Measurements from ENCODE around the gene CCDC90B.

Gene CCDC90B

DNA sequence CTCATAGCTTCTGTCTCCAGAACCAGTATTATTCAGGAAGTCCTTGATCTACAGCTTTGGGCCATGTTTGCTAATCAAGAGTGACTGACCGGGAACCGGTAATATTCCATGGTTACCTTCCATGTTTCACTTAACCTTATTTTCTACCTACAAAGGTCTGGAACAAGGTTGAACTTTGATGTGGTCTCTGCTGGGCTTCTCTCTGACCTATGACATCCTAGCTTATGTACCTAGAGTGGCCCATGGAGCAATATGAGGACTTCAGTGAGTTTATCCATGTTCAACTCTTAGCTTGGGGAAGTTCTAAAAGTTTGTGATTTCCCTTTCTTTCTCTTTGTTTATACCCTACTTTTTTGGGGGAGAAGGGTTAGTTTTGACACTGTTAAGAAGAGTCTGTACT, 33.2 kb downstream of the CCDC90B start:
- no peak overlapping the region for H3K4me3 ChIP-seq (ENCODE audit: low read depth, low read length)
- TF ChIP-seq, protein P1, sequence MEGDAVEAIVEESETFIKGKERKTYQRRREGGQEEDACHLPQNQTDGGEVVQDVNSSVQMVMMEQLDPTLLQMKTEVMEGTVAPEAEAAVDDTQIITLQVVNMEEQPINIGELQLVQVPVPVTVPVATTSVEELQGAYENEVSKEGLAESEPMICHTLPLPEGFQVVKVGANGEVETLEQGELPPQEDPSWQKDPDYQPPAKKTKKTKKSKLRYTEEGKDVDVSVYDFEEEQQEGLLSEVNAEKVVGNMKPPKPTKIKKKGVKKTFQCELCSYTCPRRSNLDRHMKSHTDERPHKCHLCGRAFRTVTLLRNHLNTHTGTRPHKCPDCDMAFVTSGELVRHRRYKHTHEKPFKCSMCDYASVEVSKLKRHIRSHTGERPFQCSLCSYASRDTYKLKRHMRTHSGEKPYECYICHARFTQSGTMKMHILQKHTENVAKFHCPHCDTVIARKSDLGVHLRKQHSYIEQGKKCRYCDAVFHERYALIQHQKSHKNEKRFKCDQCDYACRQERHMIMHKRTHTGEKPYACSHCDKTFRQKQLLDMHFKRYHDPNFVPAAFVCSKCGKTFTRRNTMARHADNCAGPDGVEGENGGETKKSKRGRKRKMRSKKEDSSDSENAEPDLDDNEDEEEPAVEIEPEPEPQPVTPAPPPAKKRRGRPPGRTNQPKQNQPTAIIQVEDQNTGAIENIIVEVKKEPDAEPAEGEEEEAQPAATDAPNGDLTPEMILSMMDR (IDR thresholded peaks at IDR 0.05; ENCODE audit: borderline replicate concordance, insufficient read depth, low read depth, low read length), result no peak

DNA sequence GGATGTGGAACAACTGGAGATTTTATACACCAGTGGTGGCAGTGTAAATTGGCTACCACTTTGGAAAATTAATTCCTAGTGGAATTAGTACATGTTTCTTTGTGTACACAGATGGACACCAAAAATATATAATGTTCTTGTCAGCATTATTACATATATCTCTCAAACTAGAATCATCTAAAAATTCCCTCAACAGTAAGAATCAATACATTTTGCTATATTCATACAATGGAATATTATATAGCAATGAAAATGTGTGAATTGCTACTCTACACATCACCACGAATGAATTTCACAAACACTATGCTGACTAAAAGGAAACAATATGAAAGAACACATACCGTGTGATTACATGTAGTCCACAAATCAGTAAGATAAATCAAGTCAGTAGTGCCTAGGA, 33.9 kb downstream of the CCDC90B start:
- TF ChIP-seq, protein P1 (IDR thresholded peaks at IDR 0.05; ENCODE audit: borderline replicate concordance, insufficient read depth, low read depth, low read length), result no peak
- no peak overlapping the region for H3K4me3 ChIP-seq (ENCODE audit: low read depth, low read length)

- H3K4me3 ChIP-seq (ENCODE audit: low read depth, low read length), result no peak overlapping the region
- TF ChIP-seq, protein P1 (IDR thresholded peaks at IDR 0.05; ENCODE audit: borderline replicate concordance, insufficient read depth, low read depth, low read length), result peak; percentile 51; the same call in 1 of the 2 replicates
These were observed 36.1 kb downstream of the CCDC90B start for GRCh38 chr11:83249972-83250593.

DNA sequence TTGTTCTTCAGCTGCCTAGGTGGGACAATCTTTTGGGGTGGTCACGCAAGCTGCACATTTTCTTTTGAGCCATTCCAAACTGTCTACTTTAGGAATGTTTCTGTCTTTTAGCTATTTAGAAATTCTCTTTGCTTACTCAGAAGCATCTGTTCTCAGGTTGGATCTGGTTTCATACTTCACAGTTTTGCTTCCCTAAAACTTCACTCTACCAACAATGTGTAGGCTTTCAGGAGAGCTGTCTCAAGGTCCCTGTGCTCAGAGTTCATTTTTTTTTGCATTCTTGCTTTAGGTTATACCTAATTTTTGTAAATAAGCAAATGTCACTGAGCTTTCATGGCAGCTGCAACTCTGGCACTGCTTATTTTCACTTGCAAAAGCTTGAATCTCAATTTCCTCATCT, 36.7 kb downstream of the CCDC90B start:
- TF ChIP-seq, protein P1 (IDR thresholded peaks at IDR 0.05; ENCODE audit: borderline replicate concordance, insufficient read depth, low read depth, low read length), result no peak
- H3K4me3 ChIP-seq (ENCODE audit: low read depth, low read length), result no peak overlapping the region

GRCh38 chr11:83241291-83241946, 44.7 kb downstream of the CCDC90B start:
- no peak overlapping the region for H3K4me3 ChIP-seq (ENCODE audit: low read depth, low read length)
- TF ChIP-seq, protein P1 (IDR thresholded peaks at IDR 0.05; ENCODE audit: borderline replicate concordance, insufficient read depth, low read depth, low read length), result peak; percentile 45

- H3K4me3 ChIP-seq (ENCODE audit: low read depth, low read length), result no peak overlapping the region
- TF ChIP-seq, protein P1 (IDR thresholded peaks at IDR 0.05; ENCODE audit: borderline replicate concordance, insufficient read depth, low read depth, low read length), result no peak
These were observed 48.1 kb downstream of the CCDC90B start for GRCh38 chr11:83238111-83238510.

- TF ChIP-seq, protein P1 (IDR thresholded peaks at IDR 0.05; ENCODE audit: borderline replicate concordance, insufficient read depth, low read depth, low read length), result no peak
- no peak overlapping the region for H3K4me3 ChIP-seq (ENCODE audit: low read depth, low read length)
These were observed 50.3 kb downstream of the CCDC90B start for GRCh38 chr11:83235825-83236224.

Measured in GM12875 (cell line).